ENCODE measurements around the gene APOD. TPM values are rescaled to one million over a fixed set of nuclear protein-coding genes. Genes with fewer than 3 reads are reported as not detected.

APOD gene
- total and polyA plus RNA-seq, 2 of the 4 experiments (the other 2 are of a cell fraction) = 0.36 TPM; not detected in 1

DNA sequence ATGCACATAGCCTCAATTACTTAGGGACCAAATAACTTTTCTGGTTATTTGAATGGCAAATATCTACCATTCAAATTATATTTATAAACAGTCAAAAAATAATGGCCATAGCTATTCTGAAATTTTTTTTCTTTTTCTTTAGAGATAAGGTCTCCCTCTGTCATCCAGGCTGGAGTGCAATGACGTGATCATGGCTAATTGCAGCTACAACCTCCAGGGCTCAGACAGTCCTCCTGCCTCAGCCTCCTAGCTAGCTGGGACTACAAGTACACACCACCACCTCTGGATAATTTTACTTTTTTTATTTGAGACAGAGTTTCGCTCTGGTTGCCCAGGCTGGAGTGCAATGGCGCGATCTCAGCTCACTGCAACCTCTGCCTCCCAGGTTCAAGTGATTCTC is 57.2 kb downstream of the APOD start:
- ATAC-seq (ENCODE audit: low read depth) (no peak), DNase-seq (no peak)
- Histone ChIP-seq H3K23ac (ENCODE audit: low read depth, low read length) (no peak overlapping the region), H3K4me1 (ENCODE audit: control insufficient read depth, insufficient read depth, low read length) (no peaks in the 10 kb centered on the region), H2AK9ac (replicated peaks; ENCODE audit: low read depth, low read length, poor library complexity) (no peak overlapping the region), H3K9ac (ENCODE audit: low read depth, low read length) (no peak overlapping the region), H3K4me3 (ENCODE audit: insufficient read depth, low read depth, low read length) (no peak overlapping the region), H3K4ac (ENCODE audit: low read depth, low read length) (no peak overlapping the region), H3K56ac (ENCODE audit: extremely low read depth, insufficient read depth, low read length) (no peak overlapping the region), H3K36me3 (ENCODE audit: control insufficient read depth, insufficient read depth, low read length) (peaks cover 9% of the 10 kb centered on the region), H3K27ac (ENCODE audit: insufficient read depth, low read length) (no peak overlapping the region), H4K20me1 (ENCODE audit: insufficient read depth, low read length) (0 out of 2 replicates have a peak, but pooled peaks cover 2% of the 10 kb centered on the region), H4K8ac (ENCODE audit: low read depth in 2 of 2, low read length in 2 of 2) (no peak overlapping the region), H2BK15ac (ENCODE audit: low read depth, low read length) (no peak overlapping the region), H3K14ac (replicated peaks; ENCODE audit: low read depth, low read length) (no peak overlapping the region), H3K9me3 (ENCODE audit: control insufficient read depth, insufficient read depth, low read length) (no peaks in the 10 kb centered on the region), H3K79me1 (ENCODE audit: low read depth in 1 of 2, low read length in 2 of 2) (peaks cover 2 to 10% of the 10 kb centered on the region in 2 experiments), H3K18ac (ENCODE audit: low read depth, low read length) (no peak overlapping the region), H3K9me1 (ENCODE audit: insufficient read depth, low read length) (no peaks in the 10 kb centered on the region), H3K4me2 (ENCODE audit: low read depth, low read length) (no peak overlapping the region), H2BK5ac (ENCODE audit: low read depth, low read length, poor library complexity, severe bottlenecking) (no peak overlapping the region), H4K5ac (ENCODE audit: low read depth, low read length) (no peak overlapping the region), H4K91ac (ENCODE audit: insufficient read depth, low read depth, low read length) (no peak overlapping the region), H2BK20ac (ENCODE audit: low read depth, low read length) (no peak overlapping the region), H2AK5ac (ENCODE audit: low read depth, low read length) (no peak overlapping the region), H2BK120ac (ENCODE audit: low read depth, low read length) (no peak overlapping the region), H2AFZ (replicated peaks; ENCODE audit: low read length, poor library complexity) (no peak overlapping the region), H3K27me3 (ENCODE audit: control insufficient read depth, insufficient read depth, low read length) (no peaks in the 10 kb centered on the region)
- BruUV-seq (replicated peaks) = no TSS peak
- no CpG with 5 or more reads among the region's 4 CpGs for WGBS, 2 experiments (ENCODE audit: extremely low coverage in 2 of 2, insufficient read length in 1 of 2)
- dilution Hi-C loops (cut with HindIII; ENCODE audit: low sequenced_read_pairs, unreplicated experiment) = no loop called here
- ChIA-PET CTCF (interaction anchor here (3.4 kb wide), 1 partner anchor 255 kb away, joined by 24 read pairs; the partner anchor contains the start of gene XXYLT1), POLR2A (ENCODE audit: unreplicated experiment) (no interaction called here)
- in situ Hi-C loops (cut with MboI; ENCODE audit: low sequenced_read_pairs) = loop anchor here (10.0 kb wide), 1 partner anchor 852 kb away; the partner anchor contains the start of gene LSG1
- intact Hi-C loops (cut with micrococcal nuclease) = no loop called here
- TF ChIP-seq RAD21 (IDR thresholded peaks at IDR 0.05; ENCODE audit: low read length) = no peak
- TF ChIP-seq, protein P1, sequence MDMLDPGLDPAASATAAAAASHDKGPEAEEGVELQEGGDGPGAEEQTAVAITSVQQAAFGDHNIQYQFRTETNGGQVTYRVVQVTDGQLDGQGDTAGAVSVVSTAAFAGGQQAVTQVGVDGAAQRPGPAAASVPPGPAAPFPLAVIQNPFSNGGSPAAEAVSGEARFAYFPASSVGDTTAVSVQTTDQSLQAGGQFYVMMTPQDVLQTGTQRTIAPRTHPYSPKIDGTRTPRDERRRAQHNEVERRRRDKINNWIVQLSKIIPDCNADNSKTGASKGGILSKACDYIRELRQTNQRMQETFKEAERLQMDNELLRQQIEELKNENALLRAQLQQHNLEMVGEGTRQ (IDR thresholded peaks at IDR 0.05; ENCODE audit: low read depth, low read length) = no peak
- TF ChIP-seq, protein P2, sequence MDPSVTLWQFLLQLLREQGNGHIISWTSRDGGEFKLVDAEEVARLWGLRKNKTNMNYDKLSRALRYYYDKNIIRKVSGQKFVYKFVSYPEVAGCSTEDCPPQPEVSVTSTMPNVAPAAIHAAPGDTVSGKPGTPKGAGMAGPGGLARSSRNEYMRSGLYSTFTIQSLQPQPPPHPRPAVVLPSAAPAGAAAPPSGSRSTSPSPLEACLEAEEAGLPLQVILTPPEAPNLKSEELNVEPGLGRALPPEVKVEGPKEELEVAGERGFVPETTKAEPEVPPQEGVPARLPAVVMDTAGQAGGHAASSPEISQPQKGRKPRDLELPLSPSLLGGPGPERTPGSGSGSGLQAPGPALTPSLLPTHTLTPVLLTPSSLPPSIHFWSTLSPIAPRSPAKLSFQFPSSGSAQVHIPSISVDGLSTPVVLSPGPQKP (IDR thresholded peaks at IDR 0.05; ENCODE audit: borderline replicate concordance, low read depth, low read length) = no peak
- no peak for TF ChIP-seq MXI1 (IDR thresholded peaks at IDR 0.05; ENCODE audit: borderline replicate concordance, low read depth, low read length)
- no peak for TF ChIP-seq MAZ (IDR thresholded peaks at IDR 0.05; ENCODE audit: borderline replicate concordance, low read depth, low read length)
- TF ChIP-seq, protein P3, sequence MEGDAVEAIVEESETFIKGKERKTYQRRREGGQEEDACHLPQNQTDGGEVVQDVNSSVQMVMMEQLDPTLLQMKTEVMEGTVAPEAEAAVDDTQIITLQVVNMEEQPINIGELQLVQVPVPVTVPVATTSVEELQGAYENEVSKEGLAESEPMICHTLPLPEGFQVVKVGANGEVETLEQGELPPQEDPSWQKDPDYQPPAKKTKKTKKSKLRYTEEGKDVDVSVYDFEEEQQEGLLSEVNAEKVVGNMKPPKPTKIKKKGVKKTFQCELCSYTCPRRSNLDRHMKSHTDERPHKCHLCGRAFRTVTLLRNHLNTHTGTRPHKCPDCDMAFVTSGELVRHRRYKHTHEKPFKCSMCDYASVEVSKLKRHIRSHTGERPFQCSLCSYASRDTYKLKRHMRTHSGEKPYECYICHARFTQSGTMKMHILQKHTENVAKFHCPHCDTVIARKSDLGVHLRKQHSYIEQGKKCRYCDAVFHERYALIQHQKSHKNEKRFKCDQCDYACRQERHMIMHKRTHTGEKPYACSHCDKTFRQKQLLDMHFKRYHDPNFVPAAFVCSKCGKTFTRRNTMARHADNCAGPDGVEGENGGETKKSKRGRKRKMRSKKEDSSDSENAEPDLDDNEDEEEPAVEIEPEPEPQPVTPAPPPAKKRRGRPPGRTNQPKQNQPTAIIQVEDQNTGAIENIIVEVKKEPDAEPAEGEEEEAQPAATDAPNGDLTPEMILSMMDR (conservative IDR thresholded peaks at IDR 0.05; ENCODE audit: low read depth, low read length) = no peak
- no peak for TF ChIP-seq RCOR1 (IDR thresholded peaks at IDR 0.05; ENCODE audit: insufficient replicate concordance, low read length)
- no peak for TF ChIP-seq CHD1 (IDR thresholded peaks at IDR 0.05; ENCODE audit: low read depth, low read length)
- no peak for TF ChIP-seq CEBPB (IDR thresholded peaks at IDR 0.05; ENCODE audit: low read depth, low read length)
- no peak for TF ChIP-seq MAFK (IDR thresholded peaks at IDR 0.05; ENCODE audit: low read depth, low read length)
- no peak for TF ChIP-seq RFX5 (IDR thresholded peaks at IDR 0.05; ENCODE audit: low read depth, low read length)
- no peak for TF ChIP-seq BHLHE40 (IDR thresholded peaks at IDR 0.05; ENCODE audit: low read depth, low read length)
- TF ChIP-seq FOS (IDR thresholded peaks at IDR 0.05; ENCODE audit: low read depth, low read length) = no peak
- TF ChIP-seq NFE2L2 (IDR thresholded peaks at IDR 0.05; ENCODE audit: low read depth, low read length) = no peak
- TF ChIP-seq SMC3 (IDR thresholded peaks at IDR 0.05; ENCODE audit: low read depth, low read length) = no peak
- TF ChIP-seq POLR2A (IDR thresholded peaks at IDR 0.05; ENCODE audit: low read depth, low read length) = no peak

Data from IMR-90 (cell line).